Eye (tissue), 1 donor: ENCODE results near the gene MMP20.

Experiments
- DNase-seq: peaks from one replicate; pipeline ENCODE4 v3.0.0-alpha.2; 2015

Gene MMP20

GRCh38 chr11:102620818-102621561, 4.1 kb downstream of the MMP20 start:
- DNase-seq = no peak

- no peak for DNase-seq
Observed at GRCh38 chr11:102620179-102620578, 5.0 kb downstream of the MMP20 start.

GRCh38 chr11:102617466-102618008, 7.6 kb downstream of the MMP20 start:
- DNase-seq = no peak

- no peak for DNase-seq
Observed at GRCh38 chr11:102615894-102616432, 9.2 kb downstream of the MMP20 start.

- DNase-seq = peak; percentile 24
Observed at GRCh38 chr11:102615077-102615893, 9.8 kb downstream of the MMP20 start.

- no peak for DNase-seq
Observed at GRCh38 chr11:102614485-102614884, 10.6 kb downstream of the MMP20 start.

GRCh38 chr11:102614031-102614430, 11.1 kb downstream of the MMP20 start:
- DNase-seq = no peak

- no peak for DNase-seq
Observed at GRCh38 chr11:102613450-102613849, 11.7 kb downstream of the MMP20 start.

- no peak for DNase-seq
Observed at GRCh38 chr11:102611291-102611690, 13.8 kb downstream of the MMP20 start.

- DNase-seq = no peak
Observed at GRCh38 chr11:102610200-102610599, 14.9 kb downstream of the MMP20 start.

GRCh38 chr11:102608699-102609098, 16.4 kb downstream of the MMP20 start:
- DNase-seq = no peak

- DNase-seq = no peak
Observed at GRCh38 chr11:102604875-102605274, 20.3 kb downstream of the MMP20 start.

- DNase-seq = no peak
Observed at GRCh38 chr11:102604011-102604410, 21.1 kb downstream of the MMP20 start.

GRCh38 chr11:102603576-102603975, 21.6 kb downstream of the MMP20 start:
- DNase-seq = no peak

GRCh38 chr11:102603091-102603490, 22.0 kb downstream of the MMP20 start:
- DNase-seq = peak; percentile 25

- DNase-seq = no peak
Observed at GRCh38 chr11:102600666-102601065, 24.5 kb downstream of the MMP20 start.

GRCh38 chr11:102599642-102600261, 25.4 kb downstream of the MMP20 start:
- peak; percentile 18 for DNase-seq

- no peak for DNase-seq
Observed at GRCh38 chr11:102598272-102598671, 26.9 kb downstream of the MMP20 start.

- DNase-seq = no peak
Observed at GRCh38 chr11:102596578-102596977, 28.6 kb downstream of the MMP20 start.

- no peak for DNase-seq
Observed at GRCh38 chr11:102592634-102593581, 32.2 kb downstream of the MMP20 start.

- no peak for DNase-seq
Observed at GRCh38 chr11:102592131-102592530, 33.0 kb downstream of the MMP20 start.

- no peak for DNase-seq
Observed at GRCh38 chr11:102591160-102591718, 33.9 kb downstream of the MMP20 start.
